KMS-11 (cell line): ENCODE measurements around the gene CALM1.

ENCODE experiments used
- H2AFZ ChIP-seq: fragments of 200-600 bp; sonication (generic); 2 replicates; pipeline ENCODE4 v1.6.1; 2016; ENCODE audit warnings: antibody characterized with exemption, mixed run types, low read depth
- H3K27ac ChIP-seq: fragments of 200-600 bp; sonication (generic); 2 replicates; pipeline ENCODE4 v1.6.1; 2016; ENCODE audit warnings: mild to moderate bottlenecking, mixed run types
- H3K27me3 ChIP-seq: fragments of 200-600 bp; sonication (generic); 2 replicates; pipeline ENCODE4 v1.6.1; 2017; ENCODE audit warnings: mild to moderate bottlenecking, low read depth, mixed run types, moderate library complexity; ENCODE audit not compliant: insufficient read depth
- H3K36me3 ChIP-seq: fragments of 200-600 bp; sonication (generic); 2 replicates; pipeline ENCODE4 v1.6.1; 2017; ENCODE audit warnings: mild to moderate bottlenecking, mixed run types; ENCODE audit not compliant: insufficient read depth
- H3K4me1 ChIP-seq: fragments of 200-600 bp; sonication (generic); 2 replicates; pipeline ENCODE4 v1.6.1; 2016; ENCODE audit warnings: mild to moderate bottlenecking, low read depth, mixed run types; ENCODE audit not compliant: poor library complexity, severe bottlenecking
- H3K4me2 ChIP-seq: fragments of 200-600 bp; sonication (generic); 2 replicates; pipeline ENCODE4 v1.7.0; 2016; ENCODE audit warnings: mild to moderate bottlenecking, mixed run types
- H3K4me3 ChIP-seq: fragments of 200-600 bp; sonication (generic); IDR thresholded peaks from 2 replicates; pipeline ENCODE4 v1.6.1; 2017; ENCODE audit warnings: low read depth, low read length, mixed read lengths; ENCODE audit not compliant: insufficient read depth
- H3K79me2 ChIP-seq: fragments of 200-600 bp; sonication (generic); 2 replicates; pipeline ENCODE4 v1.6.1; 2016; ENCODE audit warnings: low read depth, mixed run types; ENCODE audit not compliant: insufficient read depth
- H3K9ac ChIP-seq: fragments of 200-600 bp; sonication (generic); 2 replicates; pipeline ENCODE4 v1.6.1; 2016; ENCODE audit warnings: mild to moderate bottlenecking, mixed run types
- H4K20me1 ChIP-seq: fragments of 200-600 bp; sonication (generic); 2 replicates; pipeline ENCODE4 v1.6.1; 2016; ENCODE audit warnings: mild to moderate bottlenecking, mixed run types; ENCODE audit not compliant: insufficient read depth
- CTCF ChIP-seq: fragments of 200-600 bp; sonication (generic); conservative IDR thresholded peaks from 2 replicates; pipeline ENCODE4 v1.6.1; 2017; ENCODE audit warnings: low read depth, mild to moderate bottlenecking, antibody characterized with exemption, low read length, moderate library complexity, mixed read lengths

CALM1 gene

GRCh38 chr14:90438841-90439240 is 42.0 kb downstream of the CALM1 start:
- H3K27me3 ChIP-seq = no peaks in the 10 kb centered on the region
- H2AFZ ChIP-seq = no peak overlapping the region
- H4K20me1 ChIP-seq = no peaks in the 10 kb centered on the region
- no peak overlapping the region for H3K4me3 ChIP-seq
- H3K27ac ChIP-seq = no peak overlapping the region
- no peaks in the 10 kb centered on the region for H3K79me2 ChIP-seq
- H3K4me2 ChIP-seq = no peak overlapping the region
- no peak for TF ChIP-seq CTCF
- H3K9ac ChIP-seq = no peak overlapping the region
- no peaks in the 10 kb centered on the region for H3K36me3 ChIP-seq
- no peaks in the 10 kb centered on the region for H3K4me1 ChIP-seq

- Histone ChIP-seq H3K4me1 (no peaks in the 10 kb centered on the region), H2AFZ (no peak overlapping the region), H3K27ac (no peak overlapping the region)
These were observed 43.2 kb downstream of the CALM1 start for GRCh38 chr14:90440021-90440451.

GRCh38 chr14:90440592-90440991 is 43.8 kb downstream of the CALM1 start:
- no peaks in the 10 kb centered on the region for H3K4me1 ChIP-seq
- H2AFZ ChIP-seq = no peak overlapping the region
- H3K27ac ChIP-seq = no peak overlapping the region

More at GRCh38 chr14:90440021-90440451, 43.2 kb downstream of the CALM1 start:
- Histone ChIP-seq H3K9ac (no peak overlapping the region), H3K4me3 (no peak overlapping the region), H3K79me2 (no peaks in the 10 kb centered on the region), H3K36me3 (no peaks in the 10 kb centered on the region), H3K27me3 (no peaks in the 10 kb centered on the region), H3K4me2 (no peak overlapping the region), H4K20me1 (no peaks in the 10 kb centered on the region)
- no peak for TF ChIP-seq CTCF

GRCh38 chr14:90442388-90442787 is 45.6 kb downstream of the CALM1 start:
- Histone ChIP-seq H3K9ac (no peak overlapping the region), H3K36me3 (no peaks in the 10 kb centered on the region), H3K4me1 (no peaks in the 10 kb centered on the region), H2AFZ (no peak overlapping the region), H3K4me2 (no peak overlapping the region), H3K4me3 (no peak overlapping the region), H3K27ac (no peak overlapping the region), H4K20me1 (no peaks in the 10 kb centered on the region), H3K27me3 (no peaks in the 10 kb centered on the region), H3K79me2 (no peaks in the 10 kb centered on the region)
- no peak for TF ChIP-seq CTCF

More at GRCh38 chr14:90440592-90440991, 43.8 kb downstream of the CALM1 start:
- Histone ChIP-seq H3K79me2 (no peaks in the 10 kb centered on the region), H3K27me3 (no peaks in the 10 kb centered on the region), H3K9ac (no peak overlapping the region), H3K4me3 (no peak overlapping the region), H3K4me2 (no peak overlapping the region), H3K36me3 (no peaks in the 10 kb centered on the region), H4K20me1 (no peaks in the 10 kb centered on the region)
- TF ChIP-seq CTCF = no peak
